ENCODE measurements around the gene NECTIN2.

NECTIN2 gene

GRCh38 chr19:44931541-44931940 is 85.4 kb downstream of the NECTIN2 start:
- Histone ChIP-seq H3K4me3 (ENCODE audit: insufficient read depth, low read length, poor library complexity, severe bottlenecking) (no peak overlapping the region), H4K20me1 (ENCODE audit: low read depth, low read length) (no peaks in the 10 kb centered on the region), H3K9me2 (replicated peaks; ENCODE audit: insufficient read depth, low read length) (no peaks in the 10 kb centered on the region), H3K27ac (ENCODE audit: low read depth, low read length) (no peak overlapping the region), H3K9me3 (ENCODE audit: insufficient read depth, low read length) (no peaks in the 10 kb centered on the region), H2AFZ (ENCODE audit: low read depth, low read length, severe bottlenecking) (no peak overlapping the region), H3K4me2 (ENCODE audit: low read depth, low read length, poor library complexity, severe bottlenecking) (no peak overlapping the region), H3K9ac (ENCODE audit: low read length) (no peak overlapping the region), H3F3A (ENCODE audit: insufficient read depth) (no peaks in the 10 kb centered on the region), H3K79me2 (ENCODE audit: insufficient read depth, low read length) (no peaks in the 10 kb centered on the region), H3K27me3 (ENCODE audit: low read length) (no peaks in the 10 kb centered on the region), H3K36me3 (ENCODE audit: low read length) (no peaks in the 10 kb centered on the region)
- TF ChIP-seq EZH2phosphoT487 (conservative IDR thresholded peaks at IDR 0.05; ENCODE audit: low read length) = no peak
- TF ChIP-seq CTCF (IDR thresholded peaks at IDR 0.05; ENCODE audit: insufficient read depth, low read length, poor library complexity, severe bottlenecking) = no peak

Data from SU-DHL-6 (cell line).